Stimulated activated CD4-positive, alpha-beta T cell treated with anti-CD3 and anti-CD28 coated beads, TNF-alpha, amount 100 ng/mL, for 24 hours (primary cell): Measurements from ENCODE around the gene ST3GAL2.

ENCODE experiments used
- DNase-seq, 3 experiments: peaks; one replicate each; pipeline ENCODE4 v3.0.0-alpha.2; 2020; ENCODE audit warnings: low read depth in 3 of 3

Gene ST3GAL2

GRCh38 chr16:70438969-70439862 is at the start of gene ST3GAL2:
Gene ST3GAL2, minus strand, starts transcription at chr16:70439100. Its CDS starts 40,570 bp downstream, at chr16:70398530.
- DNase-seq: peak; percentile 82 to 93 (median 88)

- DNase-seq: no peak
Measured at GRCh38 chr16:70484867-70485266, 46.0 kb upstream of the ST3GAL2 start.

GRCh38 chr16:70483426-70483825 is 44.5 kb upstream of the ST3GAL2 start:
- DNase-seq: no peak

GRCh38 chr16:70482624-70483023 is 43.7 kb upstream of the ST3GAL2 start:
- no peak for DNase-seq

- DNase-seq: no peak
Measured at GRCh38 chr16:70481929-70482536, 43.1 kb upstream of the ST3GAL2 start.

GRCh38 chr16:70480127-70481105 is 41.5 kb upstream of the ST3GAL2 start:
- no peak for DNase-seq

- DNase-seq: no peak
Measured at GRCh38 chr16:70478912-70479341, 40.0 kb upstream of the ST3GAL2 start.

GRCh38 chr16:70478169-70478568 is 39.3 kb upstream of the ST3GAL2 start:
- DNase-seq: no peak

GRCh38 chr16:70476272-70477020 is 37.5 kb upstream of the ST3GAL2 start:
- peak; percentile 13 to 45 (median 21) for DNase-seq

GRCh38 chr16:70475054-70475871 is 36.4 kb upstream of the ST3GAL2 start:
- DNase-seq: no peak

GRCh38 chr16:70474320-70475053 is 35.6 kb upstream of the ST3GAL2 start:
- no peak for DNase-seq

GRCh38 chr16:70473446-70474319 is 34.8 kb upstream of the ST3GAL2 start:
- DNase-seq: no peak

GRCh38 chr16:70472786-70473433 is 34.0 kb upstream of the ST3GAL2 start:
- DNase-seq: no peak

GRCh38 chr16:70470927-70471341 is 32.0 kb upstream of the ST3GAL2 start:
- DNase-seq: no peak

- no peak for DNase-seq
Measured at GRCh38 chr16:70470141-70470926, 31.4 kb upstream of the ST3GAL2 start.

GRCh38 chr16:70468776-70469525 is 30.1 kb upstream of the ST3GAL2 start:
- no peak for DNase-seq
